ENCODE measurements around the gene HERC6. TPM values are rescaled to one million over a fixed set of nuclear protein-coding genes. Genes with fewer than 3 reads are reported as not detected.
"Not testable (repeated sequence)": the region's sequence is repeated elsewhere in the genome, so short reads cannot be mapped to it uniquely, and the experiment has no call there.

The HERC6 gene
- total and polyA plus RNA-seq, 2 donors from 2014 or later: 7.4 to 15.7 TPM

DNA sequence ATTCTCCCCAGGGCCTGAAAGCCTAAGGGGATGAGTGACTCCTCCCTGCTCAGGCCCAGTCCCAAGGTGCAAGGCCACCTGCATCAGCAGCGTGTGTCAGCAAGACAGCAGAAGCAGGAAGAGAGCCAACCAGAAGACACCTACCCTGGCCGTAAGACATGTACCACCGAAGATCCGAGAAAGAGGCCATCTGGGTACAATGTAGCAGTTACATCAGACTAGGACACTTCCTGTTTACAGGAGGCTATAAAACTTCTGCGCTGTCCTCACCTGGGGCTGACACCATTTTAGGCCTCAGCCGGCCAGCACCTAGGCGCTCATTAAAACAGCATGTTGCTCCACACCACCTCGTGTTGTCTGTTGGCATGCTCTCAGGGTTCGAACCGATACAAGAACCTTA is 19.1 kb upstream of the HERC6 start:
- TF ChIP-seq, protein P1, sequence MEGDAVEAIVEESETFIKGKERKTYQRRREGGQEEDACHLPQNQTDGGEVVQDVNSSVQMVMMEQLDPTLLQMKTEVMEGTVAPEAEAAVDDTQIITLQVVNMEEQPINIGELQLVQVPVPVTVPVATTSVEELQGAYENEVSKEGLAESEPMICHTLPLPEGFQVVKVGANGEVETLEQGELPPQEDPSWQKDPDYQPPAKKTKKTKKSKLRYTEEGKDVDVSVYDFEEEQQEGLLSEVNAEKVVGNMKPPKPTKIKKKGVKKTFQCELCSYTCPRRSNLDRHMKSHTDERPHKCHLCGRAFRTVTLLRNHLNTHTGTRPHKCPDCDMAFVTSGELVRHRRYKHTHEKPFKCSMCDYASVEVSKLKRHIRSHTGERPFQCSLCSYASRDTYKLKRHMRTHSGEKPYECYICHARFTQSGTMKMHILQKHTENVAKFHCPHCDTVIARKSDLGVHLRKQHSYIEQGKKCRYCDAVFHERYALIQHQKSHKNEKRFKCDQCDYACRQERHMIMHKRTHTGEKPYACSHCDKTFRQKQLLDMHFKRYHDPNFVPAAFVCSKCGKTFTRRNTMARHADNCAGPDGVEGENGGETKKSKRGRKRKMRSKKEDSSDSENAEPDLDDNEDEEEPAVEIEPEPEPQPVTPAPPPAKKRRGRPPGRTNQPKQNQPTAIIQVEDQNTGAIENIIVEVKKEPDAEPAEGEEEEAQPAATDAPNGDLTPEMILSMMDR (IDR thresholded peaks at IDR 0.05; ENCODE audit: borderline replicate concordance, extremely low read depth, insufficient read depth): no peak
- intact Hi-C loops (cut with DNase I): no loop called here
- Histone ChIP-seq H3K9ac (ENCODE audit: low read length in 3 of 3) (no peak overlapping the region), H3K27me3 (ENCODE audit: control insufficient read depth, insufficient read depth, low read length) (no peaks in the 10 kb centered on the region), H3K36me3 (ENCODE audit: control insufficient read depth in 2 of 3, insufficient read depth in 3 of 3, low read length in 3 of 3) (no peaks in the 10 kb centered on the region), H3K4me1 (ENCODE audit: control insufficient read depth in 2 of 3, insufficient read depth in 2 of 3, low read depth in 1 of 3, low read length in 3 of 3) (no peaks in the 10 kb centered on the region), H3K9me3 (ENCODE audit: control insufficient read depth in 2 of 3, insufficient read depth in 1 of 3, low read length in 3 of 3) (no peaks in the 10 kb centered on the region), H3K27ac (ENCODE audit: low read depth in 2 of 2, low read length in 2 of 2) (no peak overlapping the region), H3K4me3 (ENCODE audit: low read length in 3 of 3) (no peak overlapping the region)
- DNase-seq (no peak), FAIRE-seq (no peak)

DNA sequence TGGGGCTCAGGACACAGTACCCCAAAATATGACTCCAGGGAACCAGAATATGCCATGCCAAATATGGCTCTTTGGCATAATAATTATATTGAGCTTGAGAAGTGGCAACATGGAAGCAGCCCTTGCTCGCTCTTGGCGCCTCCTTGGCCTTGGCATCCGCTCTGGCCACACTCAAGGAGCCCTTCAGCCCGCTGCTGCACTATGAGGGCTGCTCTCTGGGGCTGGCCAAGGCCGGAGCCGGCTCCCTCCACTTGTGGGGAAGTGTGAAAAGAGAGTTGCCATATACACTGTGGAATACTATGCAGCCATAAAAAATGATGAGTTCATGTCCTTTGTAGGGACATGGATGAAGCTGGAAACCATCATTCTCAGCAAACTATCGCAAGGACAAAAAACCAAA is 18.4 kb upstream of the HERC6 start:
- FAIRE-seq: no peak
- no peaks in the 10 kb centered on the region for H3K4me1 ChIP-seq (ENCODE audit: control insufficient read depth in 2 of 3, insufficient read depth in 2 of 3, low read depth in 1 of 3, low read length in 3 of 3)
- TF ChIP-seq, protein P1 (IDR thresholded peaks at IDR 0.05; ENCODE audit: borderline replicate concordance, extremely low read depth, insufficient read depth): no peak
- no peaks in the 10 kb centered on the region for H3K36me3 ChIP-seq (ENCODE audit: control insufficient read depth in 2 of 3, insufficient read depth in 3 of 3, low read length in 3 of 3)
- intact Hi-C loops (cut with DNase I): loop anchor here (10.0 kb wide), 1 partner anchor 155 kb away; no protein-coding TSS in a partner anchor
- no peaks in the 10 kb centered on the region for H3K27me3 ChIP-seq (ENCODE audit: control insufficient read depth, insufficient read depth, low read length)
- H3K4me3 ChIP-seq (ENCODE audit: low read length in 3 of 3): no peak overlapping the region
- no peak for DNase-seq
- H3K27ac ChIP-seq (ENCODE audit: low read depth in 2 of 2, low read length in 2 of 2): no peak overlapping the region
- no peak overlapping the region for H3K9ac ChIP-seq (ENCODE audit: low read length in 3 of 3)
- H3K9me3 ChIP-seq (ENCODE audit: control insufficient read depth in 2 of 3, insufficient read depth in 1 of 3, low read length in 3 of 3): no peaks in the 10 kb centered on the region

DNA sequence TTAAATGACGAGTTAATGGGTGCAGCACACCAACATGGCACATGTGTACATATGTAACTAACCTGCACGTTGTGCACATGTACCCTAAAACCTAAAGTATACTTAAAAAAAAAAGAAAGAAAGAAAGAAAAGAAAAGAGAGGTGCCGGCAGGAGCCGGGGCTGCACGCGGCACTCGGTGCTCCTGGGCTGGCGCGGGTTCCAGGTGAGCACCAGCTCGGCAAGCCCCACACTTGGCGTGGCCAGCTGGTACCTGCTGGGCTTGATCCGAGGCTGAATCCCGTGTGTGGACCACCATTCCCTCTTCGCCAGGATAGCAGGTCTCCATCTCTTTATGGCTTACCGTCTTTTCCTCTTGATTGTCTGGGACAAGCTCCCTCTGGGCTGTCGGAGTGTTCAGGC is 17.9 kb upstream of the HERC6 start:
- Histone ChIP-seq H3K9me3 (ENCODE audit: control insufficient read depth in 2 of 3, insufficient read depth in 1 of 3, low read length in 3 of 3) (no peaks in the 10 kb centered on the region), H3K36me3 (ENCODE audit: control insufficient read depth in 2 of 3, insufficient read depth in 3 of 3, low read length in 3 of 3) (no peaks in the 10 kb centered on the region), H3K4me1 (ENCODE audit: control insufficient read depth in 2 of 3, insufficient read depth in 2 of 3, low read depth in 1 of 3, low read length in 3 of 3) (no peaks in the 10 kb centered on the region), H3K9ac (ENCODE audit: low read length in 3 of 3) (no peak overlapping the region), H3K27me3 (ENCODE audit: control insufficient read depth, insufficient read depth, low read length) (no peaks in the 10 kb centered on the region), H3K4me3 (ENCODE audit: low read length in 3 of 3) (no peak overlapping the region), H3K27ac (ENCODE audit: low read depth in 2 of 2, low read length in 2 of 2) (no peak overlapping the region)
- DNase-seq (no peak), FAIRE-seq (no peak)
- TF ChIP-seq, protein P1 (IDR thresholded peaks at IDR 0.05; ENCODE audit: borderline replicate concordance, extremely low read depth, insufficient read depth): no peak
- intact Hi-C loops (cut with DNase I): loop anchor here (10.0 kb wide), 1 partner anchor 154 kb away; no protein-coding TSS in a partner anchor

DNA sequence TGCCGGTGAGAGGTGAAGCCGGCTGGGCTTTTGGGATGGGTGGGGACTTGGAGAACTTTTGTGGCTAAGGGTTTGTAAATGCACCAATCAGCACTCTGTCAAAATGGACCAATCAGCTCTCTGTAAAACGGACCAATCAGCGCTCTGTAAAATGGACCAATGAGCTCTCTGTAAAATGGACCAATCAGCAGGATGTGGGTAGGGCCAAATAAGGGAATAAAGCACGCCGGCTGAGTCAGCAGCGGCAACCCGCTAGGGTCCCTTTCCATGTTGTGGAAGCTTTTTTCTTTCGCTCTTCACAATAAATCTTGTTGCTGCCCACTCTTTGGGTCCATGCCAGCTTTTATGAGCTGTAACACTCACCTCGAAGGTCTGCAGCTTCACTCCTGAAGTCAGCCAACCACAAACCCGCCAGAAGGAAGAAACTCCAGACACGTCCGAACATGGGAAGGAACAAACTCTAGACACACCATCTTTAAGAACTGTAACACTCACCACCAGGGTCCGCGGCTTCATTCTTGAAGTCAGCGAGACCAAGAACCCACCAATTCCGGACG is 17.4 kb upstream of the HERC6 start:
- intact Hi-C loops (cut with DNase I): loop anchor here (10.0 kb wide), 1 partner anchor 154 kb away; no protein-coding TSS in a partner anchor
- H3K36me3 ChIP-seq (ENCODE audit: control insufficient read depth in 2 of 3, insufficient read depth in 3 of 3, low read length in 3 of 3); H3K4me1 ChIP-seq (ENCODE audit: control insufficient read depth in 2 of 3, insufficient read depth in 2 of 3, low read depth in 1 of 3, low read length in 3 of 3); H3K27ac ChIP-seq (ENCODE audit: low read depth in 2 of 2, low read length in 2 of 2); H3K4me3 ChIP-seq (ENCODE audit: low read length in 3 of 3); H3K9ac ChIP-seq (ENCODE audit: low read length in 3 of 3); DNase-seq; H3K9me3 ChIP-seq (ENCODE audit: control insufficient read depth in 2 of 3, insufficient read depth in 1 of 3, low read length in 3 of 3); FAIRE-seq; H3K27me3 ChIP-seq (ENCODE audit: control insufficient read depth, insufficient read depth, low read length): not testable (repeated sequence)
